Activated B cell treated with CpG ODN at 0.5 μM for 24 hours (primary cell): ENCODE results near the gene RAMP3. TPM values are rescaled to one million over a fixed set of nuclear protein-coding genes. Genes with fewer than 3 reads are reported as not detected.
"Not testable (repeated sequence)": the region's sequence is repeated elsewhere in the genome, so short reads cannot be mapped to it uniquely, and the experiment has no call there.

Experiments used
- ATAC-seq: fragments of 200-7000 bp; cut with Tn5 transposase; one replicate; pipeline ENCODE4 v1.10.0; 2021; ENCODE audit warnings: low read depth, mild to moderate bottlenecking, moderate library complexity
- CTCF ChIA-PET: fragments of 350-600 bp; sonication (Branson Sonifier 250); formaldehyde crosslinking; loops from one replicate; lab custom pipeline; 2021; ENCODE audit warnings: antibody characterized with exemption; lab: Charles Lee
- POLR2A ChIA-PET: fragments of 350-600 bp; sonication (Branson Sonifier 250); formaldehyde crosslinking; loops from one replicate; lab custom pipeline; 2021; ENCODE audit warnings: antibody characterized with exemption; lab: Charles Lee
- DNase-seq: peaks from one replicate; pipeline ENCODE4 v3.0.0; 2022
- H3K27ac Mint-ChIP-seq: one replicate; pipeline ENCODE4 v1.8.0; 2020; ENCODE audit warnings: mixed read lengths
- H3K27me3 Mint-ChIP-seq: one replicate; pipeline ENCODE4 v1.8.0; 2021; ENCODE audit warnings: mixed read lengths
- H3K36me3 Mint-ChIP-seq: one replicate; pipeline ENCODE4 v1.8.0; 2021; ENCODE audit warnings: low read depth, mixed read lengths
- H3K4me1 Mint-ChIP-seq: one replicate; pipeline ENCODE4 v1.8.0; 2021; ENCODE audit warnings: mixed read lengths
- H3K4me3 Mint-ChIP-seq: one replicate; pipeline ENCODE4 v1.8.0; 2020; ENCODE audit warnings: mild to moderate bottlenecking, mixed read lengths
- H3K9me3 Mint-ChIP-seq: one replicate; pipeline ENCODE4 v1.8.0; 2020; ENCODE audit warnings: mixed read lengths
- intact Hi-C: fragments of 100-400 bp; cut with micrococcal nuclease; formaldehyde crosslinking; loops from one replicate; pipeline ENCODE4 v1.15.1; 2024
- total RNA-seq: library from RNA; stranded (reverse); gene quantifications from 2 replicates; pipeline ENCODE4 v1.2.3, GENCODE V29; 2022
- TF ChIP-seq, protein P1 (sequence below): fragments of 200-600 bp; IDR thresholded peaks from one replicate; pipeline ENCODE4 v1.8.0; 2022; ENCODE audit warnings: antibody characterized with exemption, mild to moderate bottlenecking

RAMP3 gene
- total RNA-seq, 1 donor from 2014 or later, result not detected

DNA sequence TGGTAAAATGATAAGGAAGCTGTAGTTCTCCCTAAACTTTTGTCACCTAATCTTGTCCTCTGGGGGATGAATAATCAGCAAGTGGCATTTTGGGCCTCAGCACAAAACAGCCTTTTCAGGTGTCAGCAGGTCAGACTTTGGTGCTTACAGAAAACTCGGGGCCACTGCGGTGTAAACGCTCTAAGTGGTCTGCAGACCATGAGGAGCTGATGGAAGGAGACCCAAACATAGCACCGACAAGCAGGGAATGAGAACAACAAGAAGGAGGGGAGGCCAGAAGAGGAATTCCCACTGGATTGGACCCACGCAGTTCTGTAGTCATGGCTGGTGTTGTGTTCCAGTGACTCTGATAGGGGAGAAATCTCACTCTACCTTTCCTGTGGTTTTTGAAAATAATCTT is 45.4 kb downstream of the RAMP3 start:
- no peaks in the 10 kb centered on the region for H3K36me3 Mint-ChIP-seq
- DNase-seq (no peak), ATAC-seq (no peak)
- intact Hi-C loops, result no loop called here
- no peak overlapping the region for H3K27ac Mint-ChIP-seq
- TF ChIP-seq, protein P1, sequence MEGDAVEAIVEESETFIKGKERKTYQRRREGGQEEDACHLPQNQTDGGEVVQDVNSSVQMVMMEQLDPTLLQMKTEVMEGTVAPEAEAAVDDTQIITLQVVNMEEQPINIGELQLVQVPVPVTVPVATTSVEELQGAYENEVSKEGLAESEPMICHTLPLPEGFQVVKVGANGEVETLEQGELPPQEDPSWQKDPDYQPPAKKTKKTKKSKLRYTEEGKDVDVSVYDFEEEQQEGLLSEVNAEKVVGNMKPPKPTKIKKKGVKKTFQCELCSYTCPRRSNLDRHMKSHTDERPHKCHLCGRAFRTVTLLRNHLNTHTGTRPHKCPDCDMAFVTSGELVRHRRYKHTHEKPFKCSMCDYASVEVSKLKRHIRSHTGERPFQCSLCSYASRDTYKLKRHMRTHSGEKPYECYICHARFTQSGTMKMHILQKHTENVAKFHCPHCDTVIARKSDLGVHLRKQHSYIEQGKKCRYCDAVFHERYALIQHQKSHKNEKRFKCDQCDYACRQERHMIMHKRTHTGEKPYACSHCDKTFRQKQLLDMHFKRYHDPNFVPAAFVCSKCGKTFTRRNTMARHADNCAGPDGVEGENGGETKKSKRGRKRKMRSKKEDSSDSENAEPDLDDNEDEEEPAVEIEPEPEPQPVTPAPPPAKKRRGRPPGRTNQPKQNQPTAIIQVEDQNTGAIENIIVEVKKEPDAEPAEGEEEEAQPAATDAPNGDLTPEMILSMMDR, result no peak
- CTCF ChIA-PET, result no interaction called here
- POLR2A ChIA-PET, result no interaction called here
- no peak overlapping the region for H3K4me3 Mint-ChIP-seq
- peaks cover 6% of the 10 kb centered on the region for H3K4me1 Mint-ChIP-seq
- H3K9me3 Mint-ChIP-seq, result no peaks in the 10 kb centered on the region
- H3K27me3 Mint-ChIP-seq, result peaks cover 10% of the 10 kb centered on the region

DNA sequence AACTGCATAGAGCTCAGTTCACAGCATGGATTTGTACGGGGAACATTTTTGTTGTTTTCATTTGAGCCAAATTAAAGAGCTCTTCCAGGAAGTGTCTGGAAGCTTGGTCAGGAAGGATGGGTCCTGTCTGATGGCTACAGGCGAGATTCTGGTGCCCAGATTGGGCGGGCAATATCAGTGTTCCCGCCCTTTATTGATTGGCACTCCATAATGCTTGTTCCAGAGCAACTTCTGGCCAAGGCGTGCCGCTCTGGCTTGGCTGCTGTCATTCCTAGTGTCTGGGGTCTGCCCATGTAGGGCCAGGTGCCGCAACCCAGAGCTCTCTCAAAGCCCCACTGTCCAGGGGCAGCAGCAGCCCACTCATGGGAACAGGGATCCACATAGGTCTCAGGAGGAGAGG is 45.9 kb downstream of the RAMP3 start:
- Mint-ChIP-seq H3K4me1 (peaks cover 6% of the 10 kb centered on the region), H3K9me3 (no peaks in the 10 kb centered on the region), H3K27ac (no peak overlapping the region), H3K36me3 (no peaks in the 10 kb centered on the region), H3K27me3 (peaks cover 8% of the 10 kb centered on the region), H3K4me3 (no peak overlapping the region)
- ATAC-seq, result no peak
- POLR2A ChIA-PET, result no interaction called here
- intact Hi-C loops, result no loop called here
- CTCF ChIA-PET, result no interaction called here
- TF ChIP-seq, protein P1, result no peak
- DNase-seq, result no peak

DNA sequence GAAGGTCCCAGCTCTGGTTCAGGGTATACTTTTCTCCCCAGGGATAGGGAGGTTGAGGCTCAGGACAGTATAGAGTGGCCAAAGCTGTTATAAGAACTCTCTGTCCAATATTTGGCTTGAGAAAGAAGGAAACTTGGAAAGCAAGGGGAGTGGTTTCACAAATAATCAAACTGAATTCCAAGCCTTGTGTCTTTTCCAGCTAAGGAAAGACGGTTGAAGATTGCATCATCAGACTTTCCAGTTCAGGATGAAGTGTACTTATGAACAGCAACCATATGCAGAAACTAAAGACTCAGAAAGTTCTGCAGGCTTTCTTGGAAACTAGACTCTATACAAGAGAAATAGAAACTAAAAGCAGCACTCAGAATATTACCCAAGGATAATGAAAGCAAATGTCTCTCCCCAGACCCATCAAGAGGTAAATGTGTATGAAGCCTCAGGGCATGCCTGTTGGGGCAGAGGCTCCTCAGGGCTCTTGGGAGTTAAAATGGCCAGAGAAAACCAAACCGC is 46.4 kb downstream of the RAMP3 start:
- Mint-ChIP-seq H3K9me3 (no peaks in the 10 kb centered on the region), H3K27me3 (peaks cover 12% of the 10 kb centered on the region), H3K27ac (no peak overlapping the region), H3K4me1 (peaks cover 6% of the 10 kb centered on the region), H3K4me3 (no peak overlapping the region), H3K36me3 (no peaks in the 10 kb centered on the region)
- ChIA-PET POLR2A (no interaction called here), CTCF (no interaction called here)
- TF ChIP-seq, protein P1, result no peak
- DNase-seq (no peak), ATAC-seq (no peak)
- intact Hi-C loops, result no loop called here

DNA sequence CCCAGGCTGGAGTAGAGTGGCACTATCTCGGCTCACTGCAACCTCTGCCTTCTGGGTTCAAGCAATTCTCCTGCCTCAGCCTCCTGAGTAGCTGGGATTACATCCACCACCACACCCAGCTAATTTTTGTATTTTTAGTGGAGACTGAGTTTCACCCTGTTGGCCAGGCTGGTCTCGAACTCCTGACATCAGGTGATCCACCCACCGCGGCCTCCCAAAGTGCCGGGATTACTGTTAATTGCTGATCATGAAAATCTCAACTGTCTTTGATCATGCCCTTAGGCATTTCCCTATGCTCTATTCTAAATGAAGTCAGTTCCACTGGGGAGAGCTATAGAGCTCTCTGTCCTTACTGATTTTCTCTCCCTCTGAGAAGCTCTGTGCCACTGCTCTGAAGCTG is 48.7 kb downstream of the RAMP3 start:
- DNase-seq, H3K36me3 Mint-ChIP-seq, H3K27ac Mint-ChIP-seq, H3K9me3 Mint-ChIP-seq, CTCF ChIA-PET, ATAC-seq, H3K4me3 Mint-ChIP-seq, H3K4me1 Mint-ChIP-seq, POLR2A ChIA-PET, intact Hi-C loops: not testable (repeated sequence)
- H3K27me3 Mint-ChIP-seq, result peaks cover 16% of the 10 kb centered on the region

DNA sequence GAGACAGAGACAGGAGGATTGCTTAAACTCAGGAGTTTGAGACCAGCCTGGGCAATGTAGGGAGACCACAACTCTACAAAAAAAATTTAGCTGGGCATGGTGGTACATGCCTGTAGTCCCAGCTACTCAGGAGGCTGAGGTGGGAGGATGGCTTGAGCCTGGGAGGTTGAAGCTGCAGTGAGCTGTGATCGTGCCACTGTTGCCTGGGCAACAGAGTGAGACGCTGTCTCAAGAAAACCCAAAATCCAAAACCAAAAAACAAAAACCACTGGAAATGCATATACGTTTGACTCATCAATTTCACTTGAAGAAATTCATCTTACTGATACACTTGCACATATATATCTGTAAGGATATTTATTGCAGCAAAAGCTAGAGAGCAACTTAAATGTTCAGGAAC is 52.3 kb downstream of the RAMP3 start:
- intact Hi-C loops, ATAC-seq, H3K36me3 Mint-ChIP-seq, H3K4me3 Mint-ChIP-seq, H3K4me1 Mint-ChIP-seq, H3K27ac Mint-ChIP-seq, CTCF ChIA-PET, DNase-seq, H3K9me3 Mint-ChIP-seq, POLR2A ChIA-PET: not testable (repeated sequence)
- peaks cover 30% of the 10 kb centered on the region for H3K27me3 Mint-ChIP-seq

DNA sequence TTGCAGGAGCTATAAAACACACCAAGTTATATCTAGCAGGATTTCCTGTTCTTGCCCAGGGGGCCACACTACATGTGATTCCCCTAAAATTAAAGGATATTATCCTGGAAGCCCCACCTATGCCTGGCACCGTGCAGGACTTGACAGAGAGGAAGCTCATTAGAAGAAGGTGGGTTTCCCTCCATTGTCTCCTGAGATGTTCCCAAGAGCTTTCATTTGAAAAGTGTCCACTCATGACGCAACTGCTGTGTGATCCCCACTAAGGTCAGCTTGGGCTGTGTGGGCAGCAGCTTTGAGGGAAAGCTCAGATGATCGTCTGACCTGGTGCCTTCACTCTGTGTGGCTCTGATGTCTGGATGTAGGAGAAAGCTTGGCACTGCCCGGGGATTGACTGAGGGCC is 53.5 kb downstream of the RAMP3 start:
- Mint-ChIP-seq H3K4me1 (no peaks in the 10 kb centered on the region), H3K4me3 (no peak overlapping the region), H3K27me3 (peaks cover 33% of the 10 kb centered on the region), H3K36me3 (no peaks in the 10 kb centered on the region), H3K27ac (no peak overlapping the region), H3K9me3 (no peaks in the 10 kb centered on the region)
- no peak for DNase-seq
- ChIA-PET POLR2A (no interaction called here), CTCF (no interaction called here)
- no peak for ATAC-seq
- intact Hi-C loops, result no loop called here
- TF ChIP-seq, protein P1, result no peak
